K562 (cell line): ENCODE results near the gene MC5R.

ENCODE experiments used
- JUND ChIP-seq, 2 experiments: IDR thresholded peaks; 2 replicates in 1 of 2; 3 replicates in 1 of 2; pipeline ENCODE4 v1.6.1; 2011; ENCODE audit warnings: borderline replicate concordance in 2 of 2, low read depth in 2 of 2, low read length in 2 of 2, improper control_type of control experiment in 1 of 2, missing biosample characterization in 1 of 2, missing genetic modification characterization in 1 of 2, missing genetic modification reagents in 1 of 2
- MTA2 ChIP-seq: fragments of 450-650 bp; IDR thresholded peaks from 2 replicates; pipeline ENCODE4 v1.6.1; 2016; ENCODE audit warnings: low read depth
- ZFX ChIP-seq: sonication (generic); formaldehyde crosslinking; IDR thresholded peaks from 2 replicates; pipeline ENCODE4 v1.8.0; 2022; ENCODE audit warnings: mild to moderate bottlenecking, missing genetic modification reagents, moderate library complexity
- ZNF121 ChIP-seq: sonication (generic); formaldehyde crosslinking; conservative IDR thresholded peaks from 2 replicates; pipeline ENCODE4 v1.8.0; 2022; ENCODE audit warnings: missing genetic modification reagents
- TF ChIP-seq, protein P1 (sequence below): fragments of 450-650 bp; IDR thresholded peaks from 2 replicates; pipeline ENCODE4 v1.6.1; 2016; ENCODE audit warnings: mild to moderate bottlenecking

DNA sequence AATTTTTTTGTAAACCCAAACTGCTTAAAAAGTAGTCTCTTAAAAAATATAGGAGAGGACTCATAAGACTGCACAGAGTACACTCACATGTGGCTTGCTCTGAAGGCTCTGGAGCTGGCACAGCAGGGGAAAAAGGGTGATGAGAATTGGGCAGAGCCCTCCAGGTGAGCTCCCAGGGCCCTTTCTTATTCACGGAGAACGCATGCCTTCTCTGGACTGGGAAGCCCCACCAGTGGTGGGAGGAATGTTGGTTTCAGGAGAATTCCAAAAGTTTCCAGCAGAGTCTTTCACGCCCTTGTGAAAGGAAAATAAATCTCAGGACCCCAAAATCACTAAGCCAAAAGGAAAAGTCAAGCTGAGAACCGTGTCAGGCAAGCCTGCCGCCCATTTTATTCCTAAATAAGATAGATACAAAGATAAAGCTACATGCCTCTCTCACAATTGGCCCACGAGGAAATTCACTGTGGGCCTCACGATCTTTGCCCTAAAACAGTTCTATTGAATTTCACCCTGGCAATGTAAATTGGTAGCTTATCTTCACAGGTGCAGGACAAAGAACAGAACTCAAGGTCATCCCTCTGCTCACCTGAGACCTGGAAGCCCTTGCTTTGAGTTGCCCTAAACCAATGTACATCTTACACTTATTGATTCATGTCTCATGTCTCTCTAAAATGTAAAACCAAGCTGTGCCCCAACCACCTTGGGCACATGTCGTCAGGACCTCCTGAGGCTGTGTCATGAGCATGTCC is 15.5 kb upstream of the MC5R start:
- TF ChIP-seq ZFX (CRISPR knock-in tag) (no peak), JUND (IDR thresholded peaks at IDR 0.05; ENCODE audit: borderline replicate concordance, low read depth, low read length) (no peak), JUND (tag; IDR thresholded peaks at IDR 0.05; ENCODE audit: borderline replicate concordance, low read depth, low read length) (no peak), ZNF121 (CRISPR knock-in tag) (no peak), MTA2 (no peak)
- TF ChIP-seq, protein P1, sequence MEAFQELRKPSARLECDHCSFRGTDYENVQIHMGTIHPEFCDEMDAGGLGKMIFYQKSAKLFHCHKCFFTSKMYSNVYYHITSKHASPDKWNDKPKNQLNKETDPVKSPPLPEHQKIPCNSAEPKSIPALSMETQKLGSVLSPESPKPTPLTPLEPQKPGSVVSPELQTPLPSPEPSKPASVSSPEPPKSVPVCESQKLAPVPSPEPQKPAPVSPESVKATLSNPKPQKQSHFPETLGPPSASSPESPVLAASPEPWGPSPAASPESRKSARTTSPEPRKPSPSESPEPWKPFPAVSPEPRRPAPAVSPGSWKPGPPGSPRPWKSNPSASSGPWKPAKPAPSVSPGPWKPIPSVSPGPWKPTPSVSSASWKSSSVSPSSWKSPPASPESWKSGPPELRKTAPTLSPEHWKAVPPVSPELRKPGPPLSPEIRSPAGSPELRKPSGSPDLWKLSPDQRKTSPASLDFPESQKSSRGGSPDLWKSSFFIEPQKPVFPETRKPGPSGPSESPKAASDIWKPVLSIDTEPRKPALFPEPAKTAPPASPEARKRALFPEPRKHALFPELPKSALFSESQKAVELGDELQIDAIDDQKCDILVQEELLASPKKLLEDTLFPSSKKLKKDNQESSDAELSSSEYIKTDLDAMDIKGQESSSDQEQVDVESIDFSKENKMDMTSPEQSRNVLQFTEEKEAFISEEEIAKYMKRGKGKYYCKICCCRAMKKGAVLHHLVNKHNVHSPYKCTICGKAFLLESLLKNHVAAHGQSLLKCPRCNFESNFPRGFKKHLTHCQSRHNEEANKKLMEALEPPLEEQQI: no peak
